ENCODE data around the gene GNG3.
"Not testable (repeated sequence)": the region's sequence is repeated elsewhere in the genome, so short reads cannot be mapped to it uniquely, and the experiment has no call there.

GNG3 gene

GRCh38 chr11:62676698-62677097 is 30.8 kb upstream of the GNG3 start:
- Mint-ChIP-seq H3K27me3 (no peaks in the 10 kb centered on the region), H3K27ac (ENCODE audit: low read depth) (peak overlapping the region; percentile 16), H3K4me3 (peak overlapping the region; percentile 92), H3K36me3 (ENCODE audit: insufficient read depth) (peaks cover 33% of the 10 kb centered on the region), H3K9me3 (no peaks in the 10 kb centered on the region), H3K4me1 (peaks cover 35% of the 10 kb centered on the region)
- ATAC-seq (replicated peaks; ENCODE audit: extremely low read depth, poor library complexity, severe bottlenecking): no peak
- no peak for DNase-seq (ENCODE audit: low spot score in 2 of 2)

- Mint-ChIP-seq H3K27me3 (no peaks in the 10 kb centered on the region), H3K27ac (ENCODE audit: low read depth) (peak overlapping the region; percentile 16), H3K36me3 (ENCODE audit: insufficient read depth) (peaks cover 31% of the 10 kb centered on the region), H3K9me3 (no peaks in the 10 kb centered on the region), H3K4me3 (peak overlapping the region; percentile 92), H3K4me1 (peaks cover 34% of the 10 kb centered on the region)
- DNase-seq (ENCODE audit: low spot score in 2 of 2) (no peak), ATAC-seq (replicated peaks; ENCODE audit: extremely low read depth, poor library complexity, severe bottlenecking) (no peak)
Measured at GRCh38 chr11:62677156-62677555, 30.3 kb upstream of the GNG3 start.

- no peak for DNase-seq (ENCODE audit: low spot score in 2 of 2)
- Mint-ChIP-seq H3K36me3 (ENCODE audit: insufficient read depth) (peaks cover 28% of the 10 kb centered on the region), H3K4me3 (peak overlapping the region; percentile 92), H3K4me1 (peaks cover 34% of the 10 kb centered on the region), H3K27ac (ENCODE audit: low read depth) (peak overlapping the region; percentile 89), H3K9me3 (no peaks in the 10 kb centered on the region), H3K27me3 (no peaks in the 10 kb centered on the region)
- ATAC-seq (replicated peaks; ENCODE audit: extremely low read depth, poor library complexity, severe bottlenecking): no peak
Measured at GRCh38 chr11:62677714-62678113, 29.8 kb upstream of the GNG3 start.

- DNase-seq (ENCODE audit: low spot score in 2 of 2): no peak
- ATAC-seq (replicated peaks; ENCODE audit: extremely low read depth, poor library complexity, severe bottlenecking): no peak
- peak overlapping the region; percentile 89 for H3K27ac Mint-ChIP-seq (ENCODE audit: low read depth)
- no peaks in the 10 kb centered on the region for H3K9me3 Mint-ChIP-seq
- no peaks in the 10 kb centered on the region for H3K27me3 Mint-ChIP-seq
- peaks cover 26% of the 10 kb centered on the region for H3K36me3 Mint-ChIP-seq (ENCODE audit: insufficient read depth)
- H3K4me3 Mint-ChIP-seq: peak overlapping the region; percentile 92
- peaks cover 34% of the 10 kb centered on the region for H3K4me1 Mint-ChIP-seq
Measured at GRCh38 chr11:62678433-62678769, 29.1 kb upstream of the GNG3 start.

- H3K4me3 Mint-ChIP-seq: peak within 1 kb of the TSS; percentile 92
- H3K36me3 Mint-ChIP-seq (ENCODE audit: insufficient read depth): peaks cover 26% of the 10 kb centered on the region
- DNase-seq (ENCODE audit: low spot score in 2 of 2) (peak; percentile 66 to 68), ATAC-seq (replicated peaks; ENCODE audit: extremely low read depth, poor library complexity, severe bottlenecking) (peak; percentile 83)
- no peaks in the 10 kb centered on the region for H3K27me3 Mint-ChIP-seq
- H3K27ac Mint-ChIP-seq (ENCODE audit: low read depth): peak within 1 kb of the TSS; percentile 89
- H3K4me1 Mint-ChIP-seq: peaks cover 34% of the 10 kb centered on the region
- H3K9me3 Mint-ChIP-seq: no peaks in the 10 kb centered on the region
Measured at GRCh38 chr11:62678770-62679696, 28.4 kb upstream of the GNG3 start, which contains the start of gene UBXN1. UBXN1 (minus strand) TSS chr11:62679073; CDS start chr11:62678923, 150 bp downstream.

- Mint-ChIP-seq H3K4me3 (peak overlapping the region; percentile 58), H3K9me3 (no peaks in the 10 kb centered on the region), H3K36me3 (ENCODE audit: insufficient read depth) (peaks cover 16% of the 10 kb centered on the region), H3K27me3 (no peaks in the 10 kb centered on the region), H3K27ac (ENCODE audit: low read depth) (peak overlapping the region; percentile 72), H3K4me1 (peaks cover 29% of the 10 kb centered on the region)
- DNase-seq (ENCODE audit: low spot score in 2 of 2) (no peak), ATAC-seq (replicated peaks; ENCODE audit: extremely low read depth, poor library complexity, severe bottlenecking) (peak; percentile 50)
Measured at GRCh38 chr11:62680825-62681240, 26.6 kb upstream of the GNG3 start.

- DNase-seq (ENCODE audit: low spot score in 2 of 2) (no peak), ATAC-seq (replicated peaks; ENCODE audit: extremely low read depth, poor library complexity, severe bottlenecking) (no peak)
- Mint-ChIP-seq H3K36me3 (ENCODE audit: insufficient read depth) (peaks cover 9% of the 10 kb centered on the region), H3K27me3 (no peaks in the 10 kb centered on the region), H3K4me1 (peaks cover 16% of the 10 kb centered on the region), H3K9me3 (no peaks in the 10 kb centered on the region), H3K27ac (ENCODE audit: low read depth) (no peak overlapping the region), H3K4me3 (no peak overlapping the region)
Measured at GRCh38 chr11:62682518-62682917, 25.0 kb upstream of the GNG3 start.

- no peaks in the 10 kb centered on the region for H3K4me1 Mint-ChIP-seq
- no peak overlapping the region for H3K27ac Mint-ChIP-seq (ENCODE audit: low read depth)
- no peaks in the 10 kb centered on the region for H3K27me3 Mint-ChIP-seq
- H3K9me3 Mint-ChIP-seq: no peaks in the 10 kb centered on the region
- DNase-seq (ENCODE audit: low spot score in 2 of 2) (no peak), ATAC-seq (replicated peaks; ENCODE audit: extremely low read depth, poor library complexity, severe bottlenecking) (no peak)
- no peak overlapping the region for H3K4me3 Mint-ChIP-seq
- peaks cover 4% of the 10 kb centered on the region for H3K36me3 Mint-ChIP-seq (ENCODE audit: insufficient read depth)
Measured at GRCh38 chr11:62687508-62688396, 19.7 kb upstream of the GNG3 start.

- Mint-ChIP-seq H3K9me3 (no peaks in the 10 kb centered on the region), H3K4me1 (no peaks in the 10 kb centered on the region), H3K27ac (ENCODE audit: low read depth) (no peak overlapping the region), H3K36me3 (ENCODE audit: insufficient read depth) (peaks cover 4% of the 10 kb centered on the region), H3K27me3 (no peaks in the 10 kb centered on the region), H3K4me3 (no peak overlapping the region)
- no peak for DNase-seq (ENCODE audit: low spot score in 2 of 2)
- no peak for ATAC-seq (replicated peaks; ENCODE audit: extremely low read depth, poor library complexity, severe bottlenecking)
Measured at GRCh38 chr11:62688491-62688890, 19.0 kb upstream of the GNG3 start.

- H3K9me3 Mint-ChIP-seq: no peaks in the 10 kb centered on the region
- no peak for ATAC-seq (replicated peaks; ENCODE audit: extremely low read depth, poor library complexity, severe bottlenecking)
- H3K4me3 Mint-ChIP-seq: no peak within 1 kb of the TSS
- DNase-seq (ENCODE audit: low spot score in 2 of 2): no peak
- no peak within 1 kb of the TSS for H3K27ac Mint-ChIP-seq (ENCODE audit: low read depth)
- H3K27me3 Mint-ChIP-seq: no peaks in the 10 kb centered on the region
- peaks cover 3% of the 10 kb centered on the region for H3K4me1 Mint-ChIP-seq
- H3K36me3 Mint-ChIP-seq (ENCODE audit: insufficient read depth): peaks cover 4% of the 10 kb centered on the region
Measured at GRCh38 chr11:62689421-62690183, 17.9 kb upstream of the GNG3 start, which contains the start of gene LRRN4CL. LRRN4CL (minus strand) TSS chr11:62689530; CDS start chr11:62688508, 1,022 bp downstream.

GRCh38 chr11:62693624-62694023 is 13.9 kb upstream of the GNG3 start:
- not testable (repeated sequence) for DNase-seq (ENCODE audit: low spot score in 2 of 2); H3K27me3 Mint-ChIP-seq; H3K36me3 Mint-ChIP-seq (ENCODE audit: insufficient read depth); H3K9me3 Mint-ChIP-seq; ATAC-seq (replicated peaks; ENCODE audit: extremely low read depth, poor library complexity, severe bottlenecking); H3K4me3 Mint-ChIP-seq; H3K4me1 Mint-ChIP-seq; H3K27ac Mint-ChIP-seq (ENCODE audit: low read depth)

Measured in central memory CD8-positive, alpha-beta T cell (primary cell).